Testis (tissue), 3 donors: ENCODE data around the gene ESR1. TPM values are rescaled to one million over a fixed set of nuclear protein-coding genes. Genes with fewer than 3 reads are reported as not detected.

Experiments used
- DNase-seq: peaks from one replicate; pipeline ENCODE4 v3.0.0-alpha.2; 2019
- H3K27ac ChIP-seq, 2 donors: fragments of 200-600 bp; sonication (generic); one replicate each; pipeline ENCODE4 v1.5.1; 2019
- H3K27me3 ChIP-seq: fragments of 200-600 bp; sonication (generic); one replicate; pipeline ENCODE4 v1.5.1; 2019
- H3K36me3 ChIP-seq: fragments of 200-600 bp; sonication (generic); one replicate; pipeline ENCODE4 v1.5.1; 2017; ENCODE audit warnings: low read depth; ENCODE audit errors: missing control alignments
- H3K4me1 ChIP-seq: fragments of 200-600 bp; sonication (generic); one replicate; pipeline ENCODE4 v1.5.1; 2019
- H3K4me3 ChIP-seq, 2 donors: fragments of 200-600 bp; sonication (generic); one replicate each; pipeline ENCODE4 v1.5.1; 2017 to 2019
- H3K9me3 ChIP-seq: fragments of 200-600 bp; sonication (generic); one replicate; pipeline ENCODE4 v1.5.1; 2017
- CTCF ChIP-seq, 3 experiments: fragments of 450-650 bp in 2 of 3; fragments of 200-600 bp in 1 of 3; sonication (generic) in 1 of 3; IDR thresholded peaks; one replicate each; pipeline ENCODE4 v1.5.1; 2016 to 2019; ENCODE audit warnings: antibody characterized with exemption in 3 of 3, mild to moderate bottlenecking in 2 of 3, moderate library complexity in 1 of 3
- POLR2A ChIP-seq: fragments of 450-650 bp; IDR thresholded peaks from one replicate; pipeline ENCODE4 v1.6.1; 2017; ENCODE audit warnings: antibody characterized with exemption, mild to moderate bottlenecking, moderate library complexity
- WGBS, 2 donors: methylation state at CpG; one replicate each; pipeline ENCODE4 v1.1.5; 2018; 5-methylcytosine and 5-hydroxymethylcytosine counted together
- intact Hi-C: fragments of 100-400 bp; cut with DNase I; formaldehyde crosslinking; loops from one replicate; pipeline ENCODE4 v1.15.1; 2023; ENCODE audit warnings: low total_unique reads
- polyA plus RNA-seq: library from polyadenylated mRNA; stranded (reverse); fragments of 350-450 nt; fragmentation: Illumina TruSeq; extraction: RNeasy Lipid Tissue Mini Kit (QIAGEN cat#74804); gene quantifications from one replicate; pipeline ENCODE4 v1.2.3, GENCODE V29; 2014; ENCODE audit warnings: low read depth, low replicate concordance; ENCODE audit not compliant: insufficient read depth
- total RNA-seq, 2 donors: library from RNA; depleted of rRNA; stranded (reverse); fragments of >200 nt; gene quantifications; one replicate each; pipeline ENCODE4 v1.2.3, GENCODE V29; 2016

ESR1 gene
- total and polyA plus RNA-seq, 3 donors from 2014 or later = 4.3 to 9.3 (median 8.1) TPM

GRCh38 chr6:152155792-152156191 is 348.3 kb downstream of the ESR1 start:
- Histone ChIP-seq H3K4me3 (no peak overlapping the region), H3K27ac (no peak overlapping the region), H3K9me3 (no peaks in the 10 kb centered on the region), H3K36me3 (no peaks in the 10 kb centered on the region), H3K4me1 (no peaks in the 10 kb centered on the region), H3K27me3 (no peaks in the 10 kb centered on the region)
- intact Hi-C loops = no loop called here
- WGBS, 2 donors = 87 to 93% methylated on average over 8 of the region's 8 CpGs
- TF ChIP-seq POLR2A = no peak
- TF ChIP-seq CTCF (IDR thresholded peaks at IDR 0.05) = no peak
- DNase-seq = no peak

GRCh38 chr6:152160346-152160745 is 352.9 kb downstream of the ESR1 start:
- intact Hi-C loops = no loop called here
- Histone ChIP-seq H3K9me3 (no peaks in the 10 kb centered on the region), H3K4me1 (no peaks in the 10 kb centered on the region), H3K36me3 (no peaks in the 10 kb centered on the region), H3K4me3 (no peak overlapping the region), H3K27me3 (no peaks in the 10 kb centered on the region), H3K27ac (no peak overlapping the region)
- no peak for DNase-seq
- 91 to 95% methylated on average over 3 of the region's 3 CpGs for WGBS, 2 donors
- no peak for TF ChIP-seq POLR2A
- TF ChIP-seq CTCF (IDR thresholded peaks at IDR 0.05) = no peak

GRCh38 chr6:152161501-152161900 is 354.0 kb downstream of the ESR1 start:
- no peaks in the 10 kb centered on the region for H3K27me3 ChIP-seq
- H3K36me3 ChIP-seq = no peaks in the 10 kb centered on the region
- no peaks in the 10 kb centered on the region for H3K9me3 ChIP-seq
- intact Hi-C loops = no loop called here
- DNase-seq = no peak
- H3K4me1 ChIP-seq = peaks cover 3% of the 10 kb centered on the region
- no peak for TF ChIP-seq POLR2A
- no peak for TF ChIP-seq CTCF (IDR thresholded peaks at IDR 0.05)
- no peak overlapping the region for H3K27ac ChIP-seq
- H3K4me3 ChIP-seq = no peak overlapping the region

- intact Hi-C loops = no loop called here
- Histone ChIP-seq H3K27ac (no peak overlapping the region), H3K4me3 (no peak overlapping the region), H3K36me3 (no peaks in the 10 kb centered on the region), H3K9me3 (no peaks in the 10 kb centered on the region), H3K4me1 (peaks cover 3% of the 10 kb centered on the region), H3K27me3 (no peaks in the 10 kb centered on the region)
- 69 to 81% methylated on average over 5 of the region's 5 CpGs for WGBS, 2 donors
- DNase-seq = no peak
- TF ChIP-seq CTCF (IDR thresholded peaks at IDR 0.05) = no peak
- TF ChIP-seq POLR2A = no peak
Measured at GRCh38 chr6:152164957-152165356, 357.5 kb downstream of the ESR1 start.

- Histone ChIP-seq H3K9me3 (no peaks in the 10 kb centered on the region), H3K36me3 (no peaks in the 10 kb centered on the region), H3K27me3 (no peaks in the 10 kb centered on the region), H3K4me1 (peaks cover 3% of the 10 kb centered on the region), H3K4me3 (no peak overlapping the region), H3K27ac (no peak overlapping the region)
- intact Hi-C loops = no loop called here
- no peak for DNase-seq
- 75 to 76% methylated on average over 4 of the region's 4 CpGs for WGBS, 2 donors
- TF ChIP-seq POLR2A (no peak), CTCF (IDR thresholded peaks at IDR 0.05) (no peak)
Measured at GRCh38 chr6:152166497-152166896, 359.0 kb downstream of the ESR1 start.
